Lower leg skin (tissue), 4 donors: ENCODE measurements around the gene PLA2G12B. TPM values are rescaled to one million over a fixed set of nuclear protein-coding genes. Genes with fewer than 3 reads are reported as not detected.

ENCODE experiments used
- DNase-seq, 2 donors: peaks; one replicate each; pipeline ENCODE4 v3.0.0-alpha.2; 2019; ENCODE audit warnings: low spot score in 2 of 2
- H3K4me3 ChIP-seq: fragments of 200-600 bp; sonication (generic); 2 replicates; pipeline ENCODE4 v1.5.1; 2017; ENCODE audit warnings: mild to moderate bottlenecking, low read depth; ENCODE audit not compliant: poor library complexity, severe bottlenecking
- CTCF ChIP-seq, 3 donors: fragments of 450-650 bp; IDR thresholded peaks; one replicate each; pipeline ENCODE4 v1.5.1; 2016; ENCODE audit warnings: antibody characterized with exemption in 3 of 3, mild to moderate bottlenecking in 3 of 3, moderate library complexity in 2 of 3
- POLR2A ChIP-seq, 2 donors: fragments of 450-650 bp; IDR thresholded peaks; one replicate each; pipeline ENCODE4 v1.6.1; 2016 to 2017; ENCODE audit warnings: antibody characterized with exemption in 2 of 2, mild to moderate bottlenecking in 1 of 2, moderate library complexity in 1 of 2
- WGBS, 2 donors: methylation state at CpG; one replicate each; pipeline ENCODE4 v1.1.5; 2018; 5-methylcytosine and 5-hydroxymethylcytosine counted together
- intact Hi-C: fragments of 100-400 bp; cut with DNase I; formaldehyde crosslinking; loops from one replicate; pipeline ENCODE4 v1.15.0; 2023; ENCODE audit warnings: low total_unique reads
- total RNA-seq, 4 donors: library from RNA; depleted of rRNA; stranded (reverse); fragments of >200 nt; gene quantifications; one replicate each; pipeline ENCODE4 v1.1.0, GENCODE V29; 2016

The PLA2G12B gene
- total RNA-seq, 4 donors from 2014 or later: not detected

GRCh38 chr10:72948762-72949161, 5.8 kb downstream of the PLA2G12B start:
- DNase-seq: no peak
- TF ChIP-seq POLR2A (IDR thresholded peaks at IDR 0.05) (no peak), CTCF (IDR thresholded peaks at IDR 0.05) (no peak)
- no peak overlapping the region for H3K4me3 ChIP-seq
- 33 to 39% methylated on average over 6 of the region's 6 CpGs for WGBS, 2 donors
- intact Hi-C loops: no loop called here

GRCh38 chr10:72946963-72947362, 7.6 kb downstream of the PLA2G12B start:
- 96 to 100% methylated on average over 1 of the region's 1 CpG for WGBS, 2 donors
- intact Hi-C loops: no loop called here
- no peak overlapping the region for H3K4me3 ChIP-seq
- TF ChIP-seq CTCF (IDR thresholded peaks at IDR 0.05) (no peak), POLR2A (IDR thresholded peaks at IDR 0.05) (no peak)
- DNase-seq: no peak

GRCh38 chr10:72943498-72944234, 10.9 kb downstream of the PLA2G12B start:
- DNase-seq: no peak
- WGBS, 2 donors: 67 to 79% methylated on average over 2 of the region's 2 CpGs
- no peak overlapping the region for H3K4me3 ChIP-seq
- TF ChIP-seq CTCF (IDR thresholded peaks at IDR 0.05): no peak
- no peak for TF ChIP-seq POLR2A (IDR thresholded peaks at IDR 0.05)
- intact Hi-C loops: no loop called here

GRCh38 chr10:72935361-72935760, 19.2 kb downstream of the PLA2G12B start:
- no peak for DNase-seq
- 89 to 92% methylated on average over 6 of the region's 6 CpGs for WGBS, 2 donors
- H3K4me3 ChIP-seq: no peak overlapping the region
- TF ChIP-seq POLR2A (IDR thresholded peaks at IDR 0.05) (no peak), CTCF (IDR thresholded peaks at IDR 0.05) (no peak)
- intact Hi-C loops: no loop called here

- DNase-seq: no peak
- 90 to 91% methylated on average over 20 of the region's 20 CpGs for WGBS, 2 donors
- no peak overlapping the region for H3K4me3 ChIP-seq
- intact Hi-C loops: no loop called here
- no peak for TF ChIP-seq CTCF (IDR thresholded peaks at IDR 0.05)
- no peak for TF ChIP-seq POLR2A (IDR thresholded peaks at IDR 0.05)
Measured at GRCh38 chr10:72932259-72933015, 22.2 kb downstream of the PLA2G12B start.
